Posterior vena cava (tissue), 2 donors: ENCODE results near the gene SOD3. TPM values are rescaled to one million over a fixed set of nuclear protein-coding genes. Genes with fewer than 3 reads are reported as not detected.
A peak's percentile ranks its signal among the peaks of the same experiment; 100 is the strongest.

Source experiments
- DNase-seq: peaks from one replicate; pipeline ENCODE4 v3.0.0-alpha.2; 2020; ENCODE audit warnings: low spot score
- intact Hi-C, 2 donors: fragments of 100-400 bp; cut with DNase I; formaldehyde crosslinking; loops; one replicate each; pipeline versions ENCODE4 v1.14.1 to v1.14.2; 2022 to 2023
- total RNA-seq, 2 donors: library from RNA; stranded (reverse); fragmentation: NEBNext Ultra II Directional; extraction: Animal tissue kit (Norgen Biotek cat#: 25700); gene quantifications; one replicate each; pipeline ENCODE4 v1.2.1, GENCODE V29; 2021
- donor health status: DM: yes; HTN: yes; CAD: no.
- donor health status: DM: yes; HTN: yes; CAD: no.

SOD3 gene
- total RNA-seq, 2 donors from 2014 or later = 289 to 415 TPM

GRCh38 chr4:24772952-24773351 lies 22.4 kb upstream of the SOD3 start:
- DNase-seq = no peak
- intact Hi-C loops = no loop called here

GRCh38 chr4:24774452-24774851 lies 20.9 kb upstream of the SOD3 start:
- intact Hi-C loops = no loop called here
- no peak for DNase-seq

- intact Hi-C loops = no loop called here
- no peak for DNase-seq
Observed at GRCh38 chr4:24775032-24775605, 20.3 kb upstream of the SOD3 start.

GRCh38 chr4:24775750-24776149 lies 19.6 kb upstream of the SOD3 start:
- no peak for DNase-seq
- intact Hi-C loops = no loop called here

- DNase-seq = no peak
- intact Hi-C loops = no loop called here
Observed at GRCh38 chr4:24777536-24778463, 17.6 kb upstream of the SOD3 start.

- intact Hi-C loops = no loop called here
- no peak for DNase-seq
Observed at GRCh38 chr4:24778464-24779225, 16.7 kb upstream of the SOD3 start.

GRCh38 chr4:24780936-24781495 lies 14.4 kb upstream of the SOD3 start:
- no peak for DNase-seq
- intact Hi-C loops = no loop called here

GRCh38 chr4:24781999-24782745 lies 13.2 kb upstream of the SOD3 start:
- no peak for DNase-seq
- intact Hi-C loops = no loop called here

GRCh38 chr4:24783506-24783905 lies 11.9 kb upstream of the SOD3 start:
- intact Hi-C loops = no loop called here
- no peak for DNase-seq

- no peak for DNase-seq
- intact Hi-C loops = loop anchor here in 1 of 2 donors (5.0 to 10.0 kb wide), 2 partner anchors 54 to 206 kb away; partner anchors contain the start of gene DHX15
Observed at GRCh38 chr4:24791043-24791442, 4.3 kb upstream of the SOD3 start.

GRCh38 chr4:24792552-24792951 lies 2.8 kb upstream of the SOD3 start:
- DNase-seq = no peak
- intact Hi-C loops = loop anchor here in 1 of 2 donors (5.0 to 10.0 kb wide), 2 partner anchors 55 to 208 kb away; partner anchors contain the start of gene DHX15

- DNase-seq = no peak
- intact Hi-C loops = loop anchor here in 1 of 2 donors (5.0 to 10.0 kb wide), 2 partner anchors 56 to 209 kb away; partner anchors contain the start of gene DHX15
Observed at GRCh38 chr4:24793219-24794005, 2.0 kb upstream of the SOD3 start.

GRCh38 chr4:24794051-24794450 lies 1.3 kb upstream of the SOD3 start:
- DNase-seq = no peak
- intact Hi-C loops = loop anchor here in 1 of 2 donors (5.0 to 10.0 kb wide), 2 partner anchors 57 to 209 kb away; partner anchors contain the start of gene DHX15

- DNase-seq = peak; percentile 88
- intact Hi-C loops = loop anchor here in 1 of 2 donors (5.0 to 10.0 kb wide), 2 partner anchors 57 to 210 kb away; partner anchors contain the start of gene DHX15
Observed at GRCh38 chr4:24794480-24794879, 893 bp upstream of the SOD3 start.

GRCh38 chr4:24795666-24796381 lies 451 bp downstream of the SOD3 start:
- intact Hi-C loops = loop anchor here in 1 of 2 donors (10.0 kb wide), 1 partner anchor 211 kb away; the partner anchor contains the start of gene DHX15
- no peak for DNase-seq

GRCh38 chr4:24796620-24797019 lies 1.2 kb downstream of the SOD3 start:
- DNase-seq = no peak

More at GRCh38 chr4:24796620-24797019, 1.2 kb downstream of the SOD3 start:
- intact Hi-C loops = loop anchor here in 1 of 2 donors (10.0 kb wide), 1 partner anchor 212 kb away; the partner anchor contains the start of gene DHX15
